Stimulated activated CD8-positive, alpha-beta memory T cell treated with anti-CD3 and anti-CD28 coated beads, Interleukin-12 subunit alpha, Interleukin-12 subunit beta, amount 100 ng/mL, for 24 hours (primary cell): ENCODE results near the gene CAMTA1.

Experiments
- DNase-seq: peaks from one replicate; pipeline ENCODE4 v3.0.0-alpha.2; 2020; ENCODE audit errors: extremely low read depth

CAMTA1 gene

GRCh38 chr1:7107109-7107830 is 322.0 kb downstream of the CAMTA1 start:
- DNase-seq = no peak

- DNase-seq = no peak
Measured at GRCh38 chr1:7108251-7108650, 323.0 kb downstream of the CAMTA1 start.

GRCh38 chr1:7109901-7110300 is 324.6 kb downstream of the CAMTA1 start:
- no peak for DNase-seq

- no peak for DNase-seq
Measured at GRCh38 chr1:7110321-7110720, 325.1 kb downstream of the CAMTA1 start.

DNA sequence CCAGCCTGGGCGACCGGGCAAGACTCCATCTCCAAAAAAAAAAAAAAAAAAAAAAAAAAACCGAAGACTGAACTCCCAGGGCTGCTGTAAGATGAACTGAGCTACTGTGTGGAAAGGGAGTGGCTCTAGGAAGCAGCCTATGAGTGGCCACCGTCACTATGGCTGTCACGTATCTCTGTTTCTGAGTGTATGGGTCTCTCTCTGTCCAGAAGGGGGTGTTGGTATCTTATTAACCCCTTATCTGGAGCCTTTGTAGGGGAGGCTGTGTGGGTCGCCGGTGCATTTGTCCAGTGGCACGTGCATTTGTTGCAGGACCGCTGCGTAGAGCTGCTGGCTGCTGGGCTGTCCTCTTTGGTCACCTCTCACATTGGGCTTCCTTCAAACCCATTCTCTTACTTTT is 326.6 kb downstream of the CAMTA1 start:
- no peak for DNase-seq

- DNase-seq = no peak
Measured at GRCh38 chr1:7113136-7113535, 327.9 kb downstream of the CAMTA1 start.

DNA sequence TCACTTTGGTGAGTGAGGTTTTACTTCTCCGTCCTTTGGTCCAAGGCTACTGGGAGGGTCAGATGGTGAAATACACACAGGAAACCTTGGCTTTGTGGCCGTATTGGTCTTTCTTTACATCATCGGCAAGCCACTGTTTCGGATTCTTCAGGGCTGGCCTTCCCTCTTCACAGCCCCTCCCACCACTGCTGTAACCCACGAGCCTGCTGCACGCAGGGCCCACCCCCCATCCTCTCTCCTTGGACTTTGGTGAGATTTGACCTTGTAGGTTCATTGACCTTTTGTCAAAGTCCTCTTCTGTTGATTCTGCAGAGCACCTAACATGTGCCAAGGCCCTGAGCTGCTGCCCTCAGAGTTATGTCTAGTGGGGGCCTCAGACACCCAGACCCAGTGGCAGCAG is 328.6 kb downstream of the CAMTA1 start:
- no peak for DNase-seq

- DNase-seq = no peak
Measured at GRCh38 chr1:7116001-7116400, 330.7 kb downstream of the CAMTA1 start.

GRCh38 chr1:7117399-7118281 is 332.4 kb downstream of the CAMTA1 start:
- DNase-seq = no peak

- DNase-seq = no peak
Measured at GRCh38 chr1:7119156-7119555, 333.9 kb downstream of the CAMTA1 start.

GRCh38 chr1:7120863-7121621 is 335.8 kb downstream of the CAMTA1 start:
- DNase-seq = no peak

- DNase-seq = no peak
Measured at GRCh38 chr1:7121622-7121988, 336.4 kb downstream of the CAMTA1 start.

- DNase-seq = no peak
Measured at GRCh38 chr1:7127322-7128075, 342.2 kb downstream of the CAMTA1 start.

- DNase-seq = no peak
Measured at GRCh38 chr1:7128293-7128692, 343.0 kb downstream of the CAMTA1 start.

DNA sequence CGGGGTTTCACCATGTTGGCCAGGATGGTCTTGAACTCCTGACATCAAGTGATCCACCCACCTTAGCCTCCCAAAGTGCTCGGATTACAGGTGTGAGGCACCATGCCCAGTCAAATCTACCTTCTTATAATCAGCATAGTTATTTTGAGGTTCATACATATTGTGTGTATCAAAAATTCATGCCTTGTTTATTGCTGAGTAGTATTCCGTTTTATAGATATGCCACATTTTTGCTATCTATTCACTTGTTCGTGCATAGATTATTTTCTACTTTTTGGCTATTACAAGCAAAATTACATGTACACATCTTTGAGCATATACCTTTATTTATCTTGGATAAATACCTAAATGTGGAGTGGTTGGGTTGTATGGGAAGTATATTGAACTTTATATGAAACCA is 344.9 kb downstream of the CAMTA1 start:
- DNase-seq = no peak

DNA sequence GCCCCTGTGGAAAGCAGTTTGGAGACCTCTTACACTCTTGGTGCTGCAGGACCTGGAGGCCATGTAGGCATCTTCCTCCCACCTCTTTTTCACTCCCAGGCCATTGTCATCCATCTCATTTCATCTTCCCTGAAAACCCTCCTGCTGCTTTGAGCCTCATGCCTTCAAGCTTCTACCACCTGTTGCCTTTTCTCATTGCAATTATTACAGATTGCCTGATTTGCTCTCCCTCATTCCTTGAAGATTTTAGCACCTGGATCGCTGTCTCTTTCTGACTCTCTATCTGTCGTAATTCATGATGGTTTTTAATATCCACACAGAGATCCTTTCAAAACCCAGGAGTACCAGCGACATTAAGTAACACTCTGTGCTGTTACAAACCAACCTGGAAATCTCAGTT is 350.2 kb downstream of the CAMTA1 start:
- DNase-seq = no peak

GRCh38 chr1:7136166-7136953 is 351.1 kb downstream of the CAMTA1 start:
- DNase-seq = no peak

GRCh38 chr1:7140251-7140650 is 355.0 kb downstream of the CAMTA1 start:
- DNase-seq = no peak

DNA sequence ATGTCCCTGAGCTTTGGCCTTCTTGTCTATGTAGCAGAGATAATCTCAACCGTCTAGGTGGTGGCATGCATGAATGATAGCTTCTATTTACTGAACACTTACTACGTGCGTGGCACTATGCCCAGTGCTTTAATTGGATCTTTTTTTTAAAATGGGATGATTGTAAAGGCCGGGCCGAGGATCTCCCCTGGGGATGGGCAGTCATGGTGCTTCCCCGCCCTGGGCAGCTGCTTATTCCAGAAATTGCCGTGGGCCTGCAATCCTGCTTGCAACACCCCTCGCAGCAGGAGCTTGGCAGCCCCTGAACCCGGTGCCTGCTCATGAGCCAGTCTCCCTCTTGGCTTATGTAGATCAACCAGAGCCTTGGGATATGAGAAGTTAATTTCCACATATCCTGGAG is 360.7 kb downstream of the CAMTA1 start:
- DNase-seq = no peak

DNA sequence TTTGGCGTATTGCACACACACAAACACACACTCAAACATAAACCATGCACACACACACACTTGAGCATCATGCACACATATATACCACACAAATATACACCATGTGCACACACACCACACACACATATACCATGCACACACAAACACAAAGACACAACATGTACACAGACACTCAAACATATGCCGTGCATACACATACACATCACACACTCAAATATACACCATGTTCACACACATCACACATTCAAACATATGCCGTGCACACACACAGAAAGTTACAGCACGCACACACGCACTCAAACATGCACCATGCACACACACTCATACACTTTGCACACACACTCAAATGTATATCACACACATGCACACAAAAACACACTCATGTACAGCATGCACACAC is 361.5 kb downstream of the CAMTA1 start:
- DNase-seq = no peak
